Measurements from ENCODE around the gene HBA1. TPM values are rescaled to one million over a fixed set of nuclear protein-coding genes. Genes with fewer than 3 reads are reported as not detected.
"Not testable (repeated sequence)": the region's sequence is repeated elsewhere in the genome, so short reads cannot be mapped to it uniquely, and the experiment has no call there.

Gene HBA1
- total RNA-seq, result 1 to 10 TPM in 1 of 2 donors, not detected in 1; 4.6 TPM

- not testable (repeated sequence) for H3K4me1 Mint-ChIP-seq (ENCODE audit: low read depth in 2 of 2); H3K27ac Mint-ChIP-seq; H3K36me3 Mint-ChIP-seq; H3K4me3 Mint-ChIP-seq; DNase-seq (ENCODE audit: low spot score); H3K9me3 Mint-ChIP-seq
- ATAC-seq, result peak; percentile 47 to 70
- H3K27me3 Mint-ChIP-seq, result peaks cover 24 to 27% of the 10 kb centered on the region in 2 donors
Observed at GRCh38 chr16:176477-177382, at the start of gene HBA1. Gene HBA1, plus strand, starts transcription at chr16:176680. Its CDS starts 37 bp downstream, at chr16:176717.

GRCh38 chr16:129075-129474, 47.4 kb upstream of the HBA1 start:
- ATAC-seq, result peak in 1 of 2 donors; percentile 48
- peak overlapping the region; percentile 21 to 54 for H3K27ac Mint-ChIP-seq
- H3K36me3 Mint-ChIP-seq, result no peaks in the 10 kb centered on the region
- no peak for DNase-seq (ENCODE audit: low spot score)
- H3K4me1 Mint-ChIP-seq (ENCODE audit: low read depth in 2 of 2), result peaks cover 32 to 38% of the 10 kb centered on the region in 2 donors
- no peaks in the 10 kb centered on the region for H3K27me3 Mint-ChIP-seq
- no peaks in the 10 kb centered on the region for H3K9me3 Mint-ChIP-seq
- H3K4me3 Mint-ChIP-seq, result no peak overlapping the region

GRCh38 chr16:130533-131173, 45.8 kb upstream of the HBA1 start:
- no peaks in the 10 kb centered on the region for H3K27me3 Mint-ChIP-seq
- no peaks in the 10 kb centered on the region for H3K36me3 Mint-ChIP-seq
- no peak overlapping the region for H3K4me3 Mint-ChIP-seq
- peaks cover 21 to 32% of the 10 kb centered on the region in 2 donors for H3K4me1 Mint-ChIP-seq (ENCODE audit: low read depth in 2 of 2)
- DNase-seq (ENCODE audit: low spot score) (no peak), ATAC-seq (no peak)
- no peaks in the 10 kb centered on the region for H3K9me3 Mint-ChIP-seq
- peak overlapping the region in 1 of 2 donors; percentile 54 for H3K27ac Mint-ChIP-seq

- Mint-ChIP-seq H3K27ac (peak overlapping the region in 1 of 2 donors; percentile 19), H3K27me3 (no peaks in the 10 kb centered on the region), H3K9me3 (no peaks in the 10 kb centered on the region), H3K4me1 (ENCODE audit: low read depth in 2 of 2) (peaks cover 22 to 33% of the 10 kb centered on the region in 2 donors), H3K4me3 (no peak overlapping the region), H3K36me3 (no peaks in the 10 kb centered on the region)
- DNase-seq (ENCODE audit: low spot score) (no peak), ATAC-seq (no peak)
Observed at GRCh38 chr16:132120-132519, 44.4 kb upstream of the HBA1 start.

- no peak overlapping the region for H3K4me3 Mint-ChIP-seq
- H3K27me3 Mint-ChIP-seq, result no peaks in the 10 kb centered on the region
- H3K27ac Mint-ChIP-seq, result no peak overlapping the region
- peaks cover 24 to 33% of the 10 kb centered on the region in 2 donors for H3K4me1 Mint-ChIP-seq (ENCODE audit: low read depth in 2 of 2)
- no peaks in the 10 kb centered on the region for H3K9me3 Mint-ChIP-seq
- no peaks in the 10 kb centered on the region for H3K36me3 Mint-ChIP-seq
- ATAC-seq (no peak), DNase-seq (ENCODE audit: low spot score) (no peak)
Observed at GRCh38 chr16:133716-134115, 42.8 kb upstream of the HBA1 start.

GRCh38 chr16:138049-138417, 38.4 kb upstream of the HBA1 start:
- peak overlapping the region in 1 of 2 donors; percentile 91 for H3K27ac Mint-ChIP-seq
- DNase-seq (ENCODE audit: low spot score) (no peak), ATAC-seq (peak; percentile 37 to 60)
- no peaks in the 10 kb centered on the region for H3K9me3 Mint-ChIP-seq
- peak overlapping the region; percentile 94 for H3K4me3 Mint-ChIP-seq
- H3K27me3 Mint-ChIP-seq, result no peaks in the 10 kb centered on the region
- peaks cover 13 to 17% of the 10 kb centered on the region in 2 donors for H3K4me1 Mint-ChIP-seq (ENCODE audit: low read depth in 2 of 2)
- H3K36me3 Mint-ChIP-seq, result no peaks in the 10 kb centered on the region

- ATAC-seq, result no peak
- H3K27ac Mint-ChIP-seq, result no peak overlapping the region
Observed at GRCh38 chr16:140175-140857, 36.2 kb upstream of the HBA1 start.

GRCh38 chr16:142405-142967, 34.0 kb upstream of the HBA1 start:
- Mint-ChIP-seq H3K4me3 (no peak overlapping the region), H3K4me1 (ENCODE audit: low read depth in 2 of 2) (peaks cover 4 to 5% of the 10 kb centered on the region in 2 donors), H3K27me3 (no peaks in the 10 kb centered on the region), H3K9me3 (no peaks in the 10 kb centered on the region), H3K36me3 (no peaks in the 10 kb centered on the region), H3K27ac (no peak overlapping the region)
- no peak for ATAC-seq
- DNase-seq (ENCODE audit: low spot score), result no peak

More at GRCh38 chr16:140175-140857, 36.2 kb upstream of the HBA1 start:
- Mint-ChIP-seq H3K27me3 (no peaks in the 10 kb centered on the region), H3K4me1 (ENCODE audit: low read depth in 2 of 2) (peaks cover 7 to 9% of the 10 kb centered on the region in 2 donors), H3K9me3 (no peaks in the 10 kb centered on the region), H3K36me3 (no peaks in the 10 kb centered on the region), H3K4me3 (no peak overlapping the region)
- no peak for DNase-seq (ENCODE audit: low spot score)

GRCh38 chr16:143047-143446, 33.4 kb upstream of the HBA1 start:
- no peak overlapping the region for H3K27ac Mint-ChIP-seq
- H3K4me1 Mint-ChIP-seq (ENCODE audit: low read depth in 2 of 2), result peaks cover 4 to 5% of the 10 kb centered on the region in 2 donors
- no peak for ATAC-seq
- H3K36me3 Mint-ChIP-seq, result no peaks in the 10 kb centered on the region
- H3K9me3 Mint-ChIP-seq, result no peaks in the 10 kb centered on the region
- H3K4me3 Mint-ChIP-seq, result no peak overlapping the region
- H3K27me3 Mint-ChIP-seq, result no peaks in the 10 kb centered on the region
- DNase-seq (ENCODE audit: low spot score), result no peak

- Mint-ChIP-seq H3K4me3 (no peak overlapping the region), H3K27ac (no peak overlapping the region), H3K4me1 (ENCODE audit: low read depth in 2 of 2) (peaks cover 4 to 5% of the 10 kb centered on the region in 2 donors), H3K27me3 (no peaks in the 10 kb centered on the region), H3K36me3 (no peaks in the 10 kb centered on the region), H3K9me3 (no peaks in the 10 kb centered on the region)
- ATAC-seq, result no peak
- DNase-seq (ENCODE audit: low spot score), result no peak
Observed at GRCh38 chr16:143456-143855, 33.0 kb upstream of the HBA1 start.

GRCh38 chr16:144797-145252, 31.7 kb upstream of the HBA1 start:
- Mint-ChIP-seq H3K9me3 (no peaks in the 10 kb centered on the region), H3K27me3 (no peaks in the 10 kb centered on the region)

GRCh38 chr16:146646-147045, 29.8 kb upstream of the HBA1 start:
- no peak overlapping the region for H3K27ac Mint-ChIP-seq
- no peak overlapping the region for H3K4me3 Mint-ChIP-seq
- ATAC-seq, result no peak
- no peaks in the 10 kb centered on the region for H3K27me3 Mint-ChIP-seq
- no peaks in the 10 kb centered on the region for H3K4me1 Mint-ChIP-seq (ENCODE audit: low read depth in 2 of 2)
- no peaks in the 10 kb centered on the region for H3K36me3 Mint-ChIP-seq
- no peaks in the 10 kb centered on the region for H3K9me3 Mint-ChIP-seq
- DNase-seq (ENCODE audit: low spot score), result no peak

More at GRCh38 chr16:144797-145252, 31.7 kb upstream of the HBA1 start:
- H3K27ac Mint-ChIP-seq, result no peak overlapping the region
- no peak overlapping the region for H3K4me3 Mint-ChIP-seq
- no peaks in the 10 kb centered on the region for H3K4me1 Mint-ChIP-seq (ENCODE audit: low read depth in 2 of 2)
- no peak for DNase-seq (ENCODE audit: low spot score)
- no peaks in the 10 kb centered on the region for H3K36me3 Mint-ChIP-seq
- no peak for ATAC-seq

GRCh38 chr16:149024-149660, 27.3 kb upstream of the HBA1 start:
- no peaks in the 10 kb centered on the region for H3K9me3 Mint-ChIP-seq
- no peak overlapping the region for H3K27ac Mint-ChIP-seq
- H3K36me3 Mint-ChIP-seq, result no peaks in the 10 kb centered on the region
- H3K4me3 Mint-ChIP-seq, result no peak overlapping the region
- ATAC-seq (peak; percentile 5 to 17), DNase-seq (ENCODE audit: low spot score) (no peak)
- H3K27me3 Mint-ChIP-seq, result no peaks in the 10 kb centered on the region
- no peaks in the 10 kb centered on the region for H3K4me1 Mint-ChIP-seq (ENCODE audit: low read depth in 2 of 2)

All from natural killer cell treated with Interleukin-12 subunit alpha and Interleukin-12 subunit beta and Interleukin-15 and Interleukin-18, amount 100 ng/mL, for 72 hours (primary cell).